ENCODE data around the gene SNRK.
"Not testable (repeated sequence)": the region's sequence is repeated elsewhere in the genome, so short reads cannot be mapped to it uniquely, and the experiment has no call there.

The SNRK gene

DNA sequence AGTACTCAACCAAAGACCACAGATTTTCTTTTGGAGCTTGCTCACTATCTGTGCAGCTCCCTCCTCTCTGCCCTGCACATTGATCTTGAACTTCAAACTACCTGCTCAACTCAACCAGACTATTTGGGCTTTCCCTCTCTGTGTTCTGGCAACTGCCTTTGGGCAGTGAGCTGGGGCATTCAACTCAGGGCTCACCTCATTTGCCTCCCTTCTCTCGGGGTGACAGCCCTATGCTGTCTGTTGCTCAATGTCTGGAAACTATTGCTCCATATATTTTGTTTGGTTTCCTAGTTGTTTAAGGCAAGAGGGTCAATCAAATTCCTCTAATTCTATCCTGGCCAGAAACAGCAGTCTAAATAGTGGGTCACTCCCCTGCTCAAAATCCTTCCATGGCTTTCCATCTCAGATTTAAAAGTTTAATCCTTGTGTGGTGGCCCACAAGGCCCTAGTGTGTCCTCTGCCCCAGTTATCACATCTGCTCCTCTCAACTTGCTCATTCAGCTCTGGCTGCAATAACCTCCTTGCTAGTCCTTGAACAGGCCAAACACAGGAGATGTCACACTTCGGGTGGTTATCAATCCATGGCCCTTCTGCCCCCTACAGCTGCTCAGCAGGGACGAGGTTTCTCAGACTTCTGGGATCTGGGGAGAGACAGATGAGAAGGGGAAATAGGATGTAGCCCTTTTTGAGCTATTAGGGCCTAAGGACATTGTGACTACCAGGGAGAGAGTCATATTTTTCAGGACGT lies 67.8 kb downstream of the SNRK start:
- Histone ChIP-seq H3K9me3 (ENCODE audit: control insufficient read depth, low read length) (peaks cover 3% of the 10 kb centered on the region), H3K9ac (no peak overlapping the region), H3K27ac (no peak overlapping the region), H2AFZ (no peak overlapping the region), H3K36me3 (ENCODE audit: control insufficient read depth, insufficient read depth, low read length) (no peaks in the 10 kb centered on the region), H3K4me3 (ENCODE audit: low read depth, low read length) (no peak overlapping the region), H3K4me1 (no peaks in the 10 kb centered on the region), H3K79me2 (no peaks in the 10 kb centered on the region), H3K4me2 (ENCODE audit: low read length) (no peak overlapping the region), H3K27me3 (ENCODE audit: control insufficient read depth, insufficient read depth, low read length) (no peaks in the 10 kb centered on the region)
- no peak for TF ChIP-seq CTCF (IDR thresholded peaks at IDR 0.05)

DNA sequence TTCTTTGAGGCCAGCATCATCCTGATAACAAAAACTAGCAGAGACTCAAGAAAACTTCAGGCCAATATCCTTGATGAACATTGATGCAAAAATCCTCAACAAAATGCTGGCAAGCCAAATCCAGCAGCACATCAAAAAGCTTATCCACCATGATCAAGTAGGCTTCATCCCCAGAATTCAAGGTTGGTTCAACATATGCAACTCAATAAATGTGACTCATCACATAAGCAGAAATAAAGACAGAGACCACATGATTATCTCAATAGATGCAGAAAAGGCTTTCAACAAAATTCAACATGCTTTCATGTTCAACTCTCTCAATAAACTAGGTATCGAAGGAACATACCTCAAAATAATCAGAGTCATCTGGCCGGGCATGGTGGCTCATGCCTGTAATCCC lies 69.7 kb downstream of the SNRK start:
- not testable (repeated sequence) for H3K4me1 ChIP-seq; H3K79me2 ChIP-seq; H3K4me3 ChIP-seq (ENCODE audit: low read depth, low read length); H3K27me3 ChIP-seq (ENCODE audit: control insufficient read depth, insufficient read depth, low read length); H2AFZ ChIP-seq; H3K27ac ChIP-seq; H3K4me2 ChIP-seq (ENCODE audit: low read length); H3K9me3 ChIP-seq (ENCODE audit: control insufficient read depth, low read length); H3K9ac ChIP-seq; H3K36me3 ChIP-seq (ENCODE audit: control insufficient read depth, insufficient read depth, low read length)

DNA sequence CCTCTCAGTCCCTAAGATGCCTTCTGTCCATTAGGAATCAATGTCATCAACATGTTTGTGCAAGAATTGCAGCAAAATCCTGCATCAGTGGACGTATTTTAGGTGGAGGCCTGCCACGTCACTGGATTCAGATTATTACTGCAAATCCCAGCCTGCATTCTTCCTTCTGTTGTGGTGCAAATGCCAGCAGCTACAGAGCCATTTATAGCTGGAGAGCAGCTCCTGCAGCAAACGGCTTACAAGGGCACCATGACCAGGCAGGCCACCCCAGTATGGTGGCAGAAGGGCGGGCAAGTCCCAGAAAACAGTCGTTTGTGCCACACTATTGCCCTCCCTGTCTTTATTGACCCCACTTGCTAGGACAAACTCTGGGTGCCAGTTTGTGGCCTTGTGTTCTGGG lies 74.7 kb downstream of the SNRK start:
- no peaks in the 10 kb centered on the region for H3K27me3 ChIP-seq (ENCODE audit: control insufficient read depth, insufficient read depth, low read length)
- no peak overlapping the region for H3K9ac ChIP-seq
- H3K27ac ChIP-seq = no peak overlapping the region
- H3K79me2 ChIP-seq = no peaks in the 10 kb centered on the region
- TF ChIP-seq CTCF (IDR thresholded peaks at IDR 0.05) = no peak
- no peak overlapping the region for H2AFZ ChIP-seq
- H3K4me3 ChIP-seq (ENCODE audit: low read depth, low read length) = no peak overlapping the region
- H3K9me3 ChIP-seq (ENCODE audit: control insufficient read depth, low read length) = no peaks in the 10 kb centered on the region
- H3K36me3 ChIP-seq (ENCODE audit: control insufficient read depth, insufficient read depth, low read length) = no peaks in the 10 kb centered on the region
- no peaks in the 10 kb centered on the region for H3K4me1 ChIP-seq
- no peak overlapping the region for H3K4me2 ChIP-seq (ENCODE audit: low read length)

DNA sequence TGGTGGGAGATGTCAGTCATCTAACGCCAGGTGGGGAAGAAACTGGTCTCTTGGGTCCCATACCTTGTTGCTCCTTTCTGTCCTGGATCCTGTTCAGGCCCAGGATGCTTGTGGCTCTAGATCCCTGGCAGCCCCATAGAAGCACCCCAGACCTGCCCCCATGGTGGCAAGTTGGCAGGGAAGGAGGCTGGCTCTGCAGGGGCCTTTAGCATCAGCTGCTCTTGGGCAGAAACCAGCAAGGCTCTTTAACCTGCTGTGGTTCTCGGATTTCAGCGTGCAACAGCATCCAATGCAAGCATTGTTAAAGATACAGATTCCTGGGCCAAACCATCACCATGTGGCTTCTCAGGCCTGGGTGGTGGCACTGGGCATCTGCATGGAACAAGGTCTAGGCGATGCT lies 75.8 kb downstream of the SNRK start:
- no peaks in the 10 kb centered on the region for H3K27me3 ChIP-seq (ENCODE audit: control insufficient read depth, insufficient read depth, low read length)
- H3K79me2 ChIP-seq = no peaks in the 10 kb centered on the region
- no peak overlapping the region for H3K4me2 ChIP-seq (ENCODE audit: low read length)
- H3K4me3 ChIP-seq (ENCODE audit: low read depth, low read length) = no peak overlapping the region
- no peak overlapping the region for H3K9ac ChIP-seq
- TF ChIP-seq CTCF (IDR thresholded peaks at IDR 0.05) = no peak
- no peak overlapping the region for H2AFZ ChIP-seq
- no peaks in the 10 kb centered on the region for H3K9me3 ChIP-seq (ENCODE audit: control insufficient read depth, low read length)
- no peak overlapping the region for H3K27ac ChIP-seq
- H3K4me1 ChIP-seq = no peaks in the 10 kb centered on the region
- no peaks in the 10 kb centered on the region for H3K36me3 ChIP-seq (ENCODE audit: control insufficient read depth, insufficient read depth, low read length)

DNA sequence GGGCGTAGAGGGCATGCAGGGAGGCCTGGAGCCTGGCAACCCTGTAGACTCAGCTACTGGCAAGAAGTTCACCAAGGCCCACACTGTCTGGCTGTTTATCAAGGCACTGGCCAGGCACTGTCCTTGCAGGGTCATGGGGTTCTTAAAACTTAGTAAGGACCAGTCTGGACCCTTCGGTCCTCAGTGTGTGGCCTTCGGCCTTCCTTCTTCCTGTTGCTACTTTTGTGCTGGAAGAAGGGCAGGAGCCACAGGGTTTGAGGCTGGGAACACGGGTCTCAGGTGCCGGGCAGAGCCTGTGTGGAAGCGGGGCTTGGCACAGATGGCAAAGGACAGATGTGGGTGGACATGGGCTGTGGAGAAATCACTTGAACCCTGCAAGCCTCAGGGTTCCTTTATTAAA lies 76.6 kb downstream of the SNRK start:
- no peaks in the 10 kb centered on the region for H3K36me3 ChIP-seq (ENCODE audit: control insufficient read depth, insufficient read depth, low read length)
- no peaks in the 10 kb centered on the region for H3K27me3 ChIP-seq (ENCODE audit: control insufficient read depth, insufficient read depth, low read length)
- no peaks in the 10 kb centered on the region for H3K4me1 ChIP-seq
- H3K4me2 ChIP-seq (ENCODE audit: low read length) = no peak overlapping the region
- H3K9ac ChIP-seq = no peak overlapping the region
- H3K4me3 ChIP-seq (ENCODE audit: low read depth, low read length) = no peak overlapping the region
- no peak overlapping the region for H2AFZ ChIP-seq
- no peak for TF ChIP-seq CTCF (IDR thresholded peaks at IDR 0.05)
- H3K79me2 ChIP-seq = no peaks in the 10 kb centered on the region
- H3K9me3 ChIP-seq (ENCODE audit: control insufficient read depth, low read length) = no peaks in the 10 kb centered on the region
- H3K27ac ChIP-seq = no peak overlapping the region

All from parathyroid adenoma (tissue), 2 donors.